ENCODE results near the gene RBM33. TPM values are rescaled to one million over a fixed set of nuclear protein-coding genes. Genes with fewer than 3 reads are reported as not detected.

Gene RBM33
- total and polyA plus RNA-seq, 9 of the 15 experiments (the other 6 are each of a cell fraction or from before 2014, with no cell fraction given): 4.4 to 80.7 (median 27.3) TPM

DNA sequence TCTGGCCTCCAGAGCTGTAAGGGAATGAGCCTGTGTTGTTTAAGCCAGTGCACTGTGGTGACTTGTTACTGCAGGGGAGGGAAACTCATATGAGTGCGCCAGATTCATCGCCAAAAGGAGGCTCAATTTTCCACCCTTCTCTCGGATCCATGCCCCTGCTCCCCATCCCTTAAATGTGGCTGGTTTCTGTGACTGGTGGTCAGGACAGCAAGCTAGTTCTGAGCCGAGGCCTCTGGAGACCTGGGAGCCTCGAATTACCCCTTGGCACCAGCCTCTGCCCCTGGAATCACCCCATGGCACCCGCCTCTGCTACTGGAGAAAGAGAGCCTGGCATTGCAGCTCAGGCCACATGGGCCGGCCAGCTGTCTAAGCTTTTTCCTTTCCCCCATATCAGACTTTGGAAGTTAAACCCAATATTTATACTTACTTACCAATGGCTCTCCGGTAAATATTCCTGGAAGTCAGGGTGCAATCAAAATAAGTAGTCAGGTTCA, 39.9 kb upstream of the RBM33 start:
- Histone ChIP-seq H3K27ac (ENCODE audit: extremely low read depth, low read depth, low read length) (no peak overlapping the region), H3K79me2 (ENCODE audit: control insufficient read depth, insufficient read depth, low read length) (no peaks in the 10 kb centered on the region), H3K4me3 (no peak overlapping the region), H3K9ac (ENCODE audit: insufficient read depth in 1 of 2, low read depth in 2 of 2, low read length in 2 of 2) (no peak overlapping the region), H3K36me3 (ENCODE audit: control insufficient read depth, insufficient read depth, low read length) (no peaks in the 10 kb centered on the region), H2AFZ (ENCODE audit: low read depth, low read length) (no peak overlapping the region), H3K9me1 (ENCODE audit: control insufficient read depth, insufficient read depth, low read length) (no peaks in the 10 kb centered on the region), H4K20me1 (replicated peaks; ENCODE audit: control insufficient read depth, insufficient read depth, low read length) (0 out of 2 replicates have a peak, but pooled peaks cover 3% of the 10 kb centered on the region), H3K4me2 (ENCODE audit: insufficient read depth, low read length) (no peak overlapping the region), H3K9me3 (replicated peaks; ENCODE audit: control insufficient read depth, insufficient read depth, low read depth, low read length) (no peaks in the 10 kb centered on the region), H3K4me1 (replicated peaks in 1 of 2; ENCODE audit: control insufficient read depth in 2 of 2, insufficient read depth in 2 of 2, low read length in 2 of 2) (peaks cover 0 to 8% of the 10 kb centered on the region in 2 experiments; a peak in 2 of 5 replicates), H3K27me3 (ENCODE audit: control insufficient read depth in 2 of 2, insufficient read depth in 2 of 2, low read length in 2 of 2) (peaks cover 59 to 77% of the 10 kb centered on the region in 2 experiments)
- POLR2A ChIA-PET: interaction anchor here (1.0 kb wide), 1 partner anchor 37 kb away, joined by 4 read pairs; no protein-coding TSS in a partner anchor
- CTCF ChIA-PET (ENCODE audit: low intra/inter-chr PET ratio): no interaction called here
- ATAC-seq (no peak), FAIRE-seq (no peak), DNase-seq (ENCODE audit: extremely low read depth in 1 of 4, low spot score in 3 of 4) (no peak)
- WGBS (ENCODE audit: insufficient coverage, low coverage, missing lambda C conversion rate): 3% methylated on average over 8 of the region's 8 CpGs
- intact Hi-C loops (cut with micrococcal nuclease): no loop called here
- in situ Hi-C loops (cut with MboI): no loop called here
- no TSS peak for BruUV-seq (replicated peaks)
- no peak for TF ChIP-seq MAFG (tag; conservative IDR thresholded peaks at IDR 0.05)
- TF ChIP-seq MAZ (CRISPR knock-in tag; conservative IDR thresholded peaks at IDR 0.05 in 1 of 2, IDR thresholded peaks at IDR 0.05 in 1 of 2): no peak
- no peak for TF ChIP-seq POLR2H (tag; IDR thresholded peaks at IDR 0.05; ENCODE audit: low read depth)

DNA sequence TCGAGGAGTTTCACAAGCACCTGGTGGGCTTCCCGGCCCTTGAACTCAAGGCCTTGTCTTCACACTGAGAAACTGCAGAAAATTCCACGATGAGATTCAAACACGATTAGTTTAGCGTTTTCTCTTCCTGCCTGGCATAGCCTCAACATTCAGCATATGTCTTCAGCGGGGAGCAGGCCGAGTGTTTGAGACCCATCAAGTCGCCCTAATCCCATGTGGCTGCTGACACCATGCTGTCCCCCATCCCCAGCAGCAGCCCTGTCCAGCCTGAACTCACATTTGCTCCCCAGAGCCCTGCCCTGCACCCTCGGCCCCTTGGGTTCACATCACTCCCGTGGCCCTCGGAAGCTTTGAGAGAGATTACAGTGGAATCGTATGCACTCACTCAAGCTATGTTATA, 35.3 kb upstream of the RBM33 start:
- Histone ChIP-seq H3K36me3 (ENCODE audit: control insufficient read depth, insufficient read depth, low read length) (no peaks in the 10 kb centered on the region), H3K27ac (ENCODE audit: extremely low read depth, low read depth, low read length) (no peak overlapping the region), H3K9me1 (ENCODE audit: control insufficient read depth, insufficient read depth, low read length) (no peaks in the 10 kb centered on the region), H3K4me3 (no peak overlapping the region), H3K4me2 (ENCODE audit: insufficient read depth, low read length) (no peak overlapping the region), H4K20me1 (replicated peaks; ENCODE audit: control insufficient read depth, insufficient read depth, low read length) (0 out of 2 replicates have a peak, but pooled peaks cover 2% of the 10 kb centered on the region), H3K79me2 (ENCODE audit: control insufficient read depth, insufficient read depth, low read length) (no peaks in the 10 kb centered on the region), H3K4me1 (replicated peaks in 1 of 2; ENCODE audit: control insufficient read depth in 2 of 2, insufficient read depth in 2 of 2, low read length in 2 of 2) (no peaks in the 10 kb centered on the region; a peak in 1 of 5 replicates), H3K27me3 (ENCODE audit: control insufficient read depth in 2 of 2, insufficient read depth in 2 of 2, low read length in 2 of 2) (peaks cover 60 to 73% of the 10 kb centered on the region in 2 experiments), H2AFZ (ENCODE audit: low read depth, low read length) (no peak overlapping the region), H3K9ac (ENCODE audit: insufficient read depth in 1 of 2, low read depth in 2 of 2, low read length in 2 of 2) (no peak overlapping the region), H3K9me3 (replicated peaks; ENCODE audit: control insufficient read depth, insufficient read depth, low read depth, low read length) (no peaks in the 10 kb centered on the region)
- TF ChIP-seq, protein P1, sequence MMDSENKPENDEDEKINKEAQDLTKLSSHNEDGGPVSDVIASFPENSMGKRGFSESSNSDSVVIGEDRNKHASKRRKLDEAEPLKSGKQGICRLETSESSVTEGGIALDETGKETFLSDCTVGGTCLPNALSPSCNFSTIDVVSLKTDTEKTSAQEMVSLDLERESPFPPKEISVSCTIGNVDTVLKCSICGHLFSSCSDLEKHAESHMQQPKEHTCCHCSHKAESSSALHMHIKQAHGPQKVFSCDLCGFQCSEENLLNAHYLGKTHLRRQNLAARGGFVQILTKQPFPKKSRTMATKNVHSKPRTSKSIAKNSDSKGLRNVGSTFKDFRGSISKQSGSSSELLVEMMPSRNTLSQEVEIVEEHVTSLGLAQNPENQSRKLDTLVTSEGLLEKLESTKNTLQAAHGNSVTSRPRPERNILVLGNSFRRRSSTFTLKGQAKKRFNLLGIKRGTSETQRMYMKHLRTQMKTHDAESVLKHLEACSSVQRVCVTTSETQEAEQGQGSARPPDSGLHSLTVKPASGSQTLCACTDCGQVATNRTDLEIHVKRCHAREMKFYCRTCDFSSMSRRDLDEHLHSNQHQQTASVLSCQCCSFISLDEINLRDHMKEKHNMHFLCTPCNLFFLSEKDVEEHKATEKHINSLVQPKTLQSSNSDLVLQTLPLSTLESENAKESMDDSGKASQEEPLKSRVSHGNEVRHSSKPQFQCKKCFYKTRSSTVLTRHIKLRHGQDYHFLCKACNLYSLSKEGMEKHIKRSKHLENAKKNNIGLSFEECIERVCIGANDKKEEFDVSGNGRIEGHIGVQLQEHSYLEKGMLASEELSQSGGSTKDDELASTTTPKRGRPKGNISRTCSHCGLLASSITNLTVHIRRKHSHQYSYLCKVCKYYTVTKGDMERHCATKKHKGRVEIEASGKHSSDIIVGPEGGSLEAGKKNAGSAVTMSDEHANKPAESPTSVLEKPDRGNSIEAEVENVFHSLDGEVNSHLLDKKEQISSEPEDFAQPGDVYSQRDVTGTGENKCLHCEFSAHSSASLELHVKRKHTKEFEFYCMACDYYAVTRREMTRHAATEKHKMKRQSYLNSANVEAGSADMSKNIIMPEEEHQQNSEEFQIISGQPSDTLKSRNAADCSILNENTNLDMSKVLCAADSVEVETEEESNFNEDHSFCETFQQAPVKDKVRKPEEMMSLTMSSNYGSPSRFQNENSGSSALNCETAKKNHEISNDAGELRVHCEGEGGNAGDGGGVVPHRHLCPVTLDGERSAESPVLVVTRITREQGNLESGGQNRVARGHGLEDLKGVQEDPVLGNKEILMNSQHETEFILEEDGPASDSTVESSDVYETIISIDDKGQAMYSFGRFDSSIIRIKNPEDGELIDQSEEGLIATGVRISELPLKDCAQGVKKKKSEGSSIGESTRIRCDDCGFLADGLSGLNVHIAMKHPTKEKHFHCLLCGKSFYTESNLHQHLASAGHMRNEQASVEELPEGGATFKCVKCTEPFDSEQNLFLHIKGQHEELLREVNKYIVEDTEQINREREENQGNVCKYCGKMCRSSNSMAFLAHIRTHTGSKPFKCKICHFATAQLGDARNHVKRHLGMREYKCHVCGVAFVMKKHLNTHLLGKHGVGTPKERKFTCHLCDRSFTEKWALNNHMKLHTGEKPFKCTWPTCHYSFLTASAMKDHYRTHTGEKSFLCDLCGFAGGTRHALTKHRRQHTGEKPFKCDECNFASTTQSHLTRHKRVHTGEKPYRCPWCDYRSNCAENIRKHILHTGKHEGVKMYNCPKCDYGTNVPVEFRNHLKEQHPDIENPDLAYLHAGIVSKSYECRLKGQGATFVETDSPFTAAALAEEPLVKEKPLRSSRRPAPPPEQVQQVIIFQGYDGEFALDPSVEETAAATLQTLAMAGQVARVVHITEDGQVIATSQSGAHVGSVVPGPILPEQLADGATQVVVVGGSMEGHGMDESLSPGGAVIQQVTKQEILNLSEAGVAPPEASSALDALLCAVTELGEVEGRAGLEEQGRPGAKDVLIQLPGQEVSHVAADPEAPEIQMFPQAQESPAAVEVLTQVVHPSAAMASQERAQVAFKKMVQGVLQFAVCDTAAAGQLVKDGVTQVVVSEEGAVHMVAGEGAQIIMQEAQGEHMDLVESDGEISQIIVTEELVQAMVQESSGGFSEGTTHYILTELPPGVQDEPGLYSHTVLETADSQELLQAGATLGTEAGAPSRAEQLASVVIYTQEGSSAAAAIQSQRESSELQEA (IDR thresholded peaks at IDR 0.05; ENCODE audit: low read depth): no peak
- ChIA-PET POLR2A (interaction anchor here (1.1 to 1.5 kb wide), 2 partner anchors 10 to 11 kb away, joined by 3 to 4 read pairs; no protein-coding TSS in a partner anchor), CTCF (ENCODE audit: low intra/inter-chr PET ratio) (no interaction called here)
- FAIRE-seq (no peak), DNase-seq (ENCODE audit: extremely low read depth in 1 of 4, low spot score in 3 of 4) (no peak), ATAC-seq (peak; percentile 15; the same call in 1 of the 3 replicates)
- intact Hi-C loops (cut with micrococcal nuclease) (no loop called here), in situ Hi-C loops (cut with MboI) (no loop called here)
- no TSS peak for BruUV-seq (replicated peaks)
- WGBS (ENCODE audit: insufficient coverage, low coverage, missing lambda C conversion rate): 5% methylated on average over 12 of the region's 12 CpGs

All from K562 (cell line).